ENCODE measurements around the gene DOK3. TPM values are rescaled to one million over a fixed set of nuclear protein-coding genes. Genes with fewer than 3 reads are reported as not detected.

DOK3 gene
- total RNA-seq, 1 donor, result 0.99 TPM

- no peak for DNase-seq (ENCODE audit: low read depth)
- TF ChIP-seq, protein P1, sequence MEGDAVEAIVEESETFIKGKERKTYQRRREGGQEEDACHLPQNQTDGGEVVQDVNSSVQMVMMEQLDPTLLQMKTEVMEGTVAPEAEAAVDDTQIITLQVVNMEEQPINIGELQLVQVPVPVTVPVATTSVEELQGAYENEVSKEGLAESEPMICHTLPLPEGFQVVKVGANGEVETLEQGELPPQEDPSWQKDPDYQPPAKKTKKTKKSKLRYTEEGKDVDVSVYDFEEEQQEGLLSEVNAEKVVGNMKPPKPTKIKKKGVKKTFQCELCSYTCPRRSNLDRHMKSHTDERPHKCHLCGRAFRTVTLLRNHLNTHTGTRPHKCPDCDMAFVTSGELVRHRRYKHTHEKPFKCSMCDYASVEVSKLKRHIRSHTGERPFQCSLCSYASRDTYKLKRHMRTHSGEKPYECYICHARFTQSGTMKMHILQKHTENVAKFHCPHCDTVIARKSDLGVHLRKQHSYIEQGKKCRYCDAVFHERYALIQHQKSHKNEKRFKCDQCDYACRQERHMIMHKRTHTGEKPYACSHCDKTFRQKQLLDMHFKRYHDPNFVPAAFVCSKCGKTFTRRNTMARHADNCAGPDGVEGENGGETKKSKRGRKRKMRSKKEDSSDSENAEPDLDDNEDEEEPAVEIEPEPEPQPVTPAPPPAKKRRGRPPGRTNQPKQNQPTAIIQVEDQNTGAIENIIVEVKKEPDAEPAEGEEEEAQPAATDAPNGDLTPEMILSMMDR (IDR thresholded peaks at IDR 0.05; ENCODE audit: insufficient read depth, low read length), result no peak
- H3K4me3 ChIP-seq (ENCODE audit: low read depth, low read length), result peak overlapping the region; percentile 82
Observed at GRCh38 chr5:177553671-177554429, 44.2 kb upstream of the DOK3 start.

DNA sequence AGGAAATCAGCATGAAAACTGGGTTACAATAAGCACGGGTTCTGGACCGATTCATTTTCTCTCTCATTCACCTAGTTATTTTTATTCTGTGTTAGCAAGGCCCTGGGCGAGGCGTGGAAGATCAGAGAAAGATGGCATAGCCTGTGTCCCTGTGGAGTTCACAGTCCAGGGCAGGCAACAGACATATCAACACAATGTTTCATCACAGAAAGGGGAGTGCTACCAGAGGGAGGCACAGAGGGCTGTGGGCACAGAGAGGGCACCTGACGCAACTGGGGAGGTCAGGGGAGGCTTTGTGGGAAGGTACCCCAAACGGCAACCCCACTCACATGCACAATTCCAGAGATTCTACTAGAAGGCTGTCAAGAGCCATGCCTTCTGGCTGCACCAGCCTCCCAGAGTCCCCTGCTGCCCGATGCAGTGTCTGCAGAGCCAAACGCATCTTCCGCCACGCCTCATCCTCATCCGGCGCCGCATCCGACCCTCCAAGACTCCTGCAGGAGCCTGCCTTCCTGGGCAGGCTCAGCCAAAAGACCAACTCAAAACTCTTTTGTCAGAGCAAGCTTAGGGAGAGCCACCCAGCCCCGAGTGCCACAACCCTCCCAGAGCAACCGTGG lies 43.3 kb upstream of the DOK3 start:
- TF ChIP-seq, protein P1 (IDR thresholded peaks at IDR 0.05; ENCODE audit: insufficient read depth, low read length), result no peak
- DNase-seq (ENCODE audit: low read depth), result no peak
- H3K4me3 ChIP-seq (ENCODE audit: low read depth, low read length), result peak overlapping the region; percentile 82

- H3K4me3 ChIP-seq (ENCODE audit: low read depth, low read length), result no peak overlapping the region
- TF ChIP-seq, protein P1 (IDR thresholded peaks at IDR 0.05; ENCODE audit: insufficient read depth, low read length), result no peak
- no peak for DNase-seq (ENCODE audit: low read depth)
Observed at GRCh38 chr5:177550122-177550521, 40.5 kb upstream of the DOK3 start.

DNA sequence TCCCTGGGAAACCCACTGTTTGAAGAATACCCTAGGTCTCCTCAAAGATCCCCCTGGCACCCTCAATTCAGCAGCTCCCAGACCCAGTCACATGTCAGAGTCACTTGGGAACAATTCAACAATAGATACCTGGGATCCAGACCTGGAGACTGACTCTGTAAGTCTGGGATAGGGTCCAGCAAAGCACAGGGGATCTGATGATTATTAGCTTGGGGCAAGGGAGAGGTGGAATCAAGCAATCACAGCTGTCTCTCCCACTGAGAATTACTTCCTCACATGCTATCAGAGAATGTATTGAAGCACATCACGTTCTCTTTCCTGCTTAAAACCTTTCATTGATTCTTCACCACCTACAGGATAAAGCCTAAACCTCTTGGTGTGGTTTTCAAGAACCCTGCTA lies 38.9 kb upstream of the DOK3 start:
- TF ChIP-seq, protein P1 (IDR thresholded peaks at IDR 0.05; ENCODE audit: insufficient read depth, low read length), result no peak
- no peak for DNase-seq (ENCODE audit: low read depth)
- H3K4me3 ChIP-seq (ENCODE audit: low read depth, low read length), result no peak overlapping the region

- no peak for DNase-seq (ENCODE audit: low read depth)
- TF ChIP-seq, protein P1 (IDR thresholded peaks at IDR 0.05; ENCODE audit: insufficient read depth, low read length), result no peak
- no peak overlapping the region for H3K4me3 ChIP-seq (ENCODE audit: low read depth, low read length)
Observed at GRCh38 chr5:177547736-177548135, 38.1 kb upstream of the DOK3 start.

DNA sequence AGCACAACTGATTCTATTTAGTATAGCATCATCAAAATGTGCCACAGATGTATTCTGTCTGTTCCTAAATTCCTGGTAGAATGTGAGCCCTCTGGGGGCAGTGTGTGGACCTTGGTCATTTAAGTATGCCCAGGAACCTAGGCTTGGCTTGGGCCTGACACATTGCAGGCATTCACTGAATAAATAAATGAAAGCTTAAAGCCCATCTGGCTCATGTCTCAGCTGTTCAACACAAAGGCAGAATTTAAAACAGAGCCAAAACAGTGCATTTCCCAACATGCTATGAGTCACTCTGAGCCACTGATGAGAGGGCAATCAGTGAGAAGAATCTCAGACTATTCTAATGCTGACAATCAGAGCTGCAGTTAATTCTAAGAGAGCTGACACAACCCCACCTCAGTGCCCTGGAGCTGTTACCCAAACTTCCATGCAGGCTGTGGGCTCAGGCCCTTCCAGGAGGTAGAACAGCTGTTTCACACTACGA lies 36.7 kb upstream of the DOK3 start:
- no peak overlapping the region for H3K4me3 ChIP-seq (ENCODE audit: low read depth, low read length)
- TF ChIP-seq, protein P1 (IDR thresholded peaks at IDR 0.05; ENCODE audit: insufficient read depth, low read length), result no peak
- DNase-seq (ENCODE audit: low read depth), result peak; percentile 99
